Neural cell (in vitro differentiated cells): ENCODE measurements around the gene TRMT6. TPM values are rescaled to one million over a fixed set of nuclear protein-coding genes. Genes with fewer than 3 reads are reported as not detected.

Source experiments
- H2AFZ ChIP-seq: fragments of 200-600, 300-800 bp; sonication (generic), shearing (Covaris generic); 2 replicates; pipeline ENCODE4 v1.6.0; 2014; ENCODE audit warnings: low read depth, mild to moderate bottlenecking, antibody characterized with exemption, low read length, moderate library complexity
- H3F3A ChIP-seq: fragments of 200-600 bp; shearing (Covaris generic); 2 replicates; pipeline ENCODE4 v1.6.1; 2016; ENCODE audit warnings: mild to moderate bottlenecking, moderate library complexity, mixed read lengths, antibody characterized with exemption, low read length; ENCODE audit not compliant: insufficient read depth, poor library complexity, severe bottlenecking
- H3K27ac ChIP-seq: fragments of 200-600, 300-800 bp; sonication (generic), shearing (Covaris generic); 2 replicates; pipeline ENCODE4 v1.5.1; 2014; ENCODE audit warnings: mild to moderate bottlenecking, low read length, moderate library complexity
- H3K27me3 ChIP-seq: fragments of 300-800, 200-600 bp; sonication (generic), shearing (Covaris generic); 2 replicates; pipeline ENCODE4 v1.6.0; 2014; ENCODE audit warnings: mild to moderate bottlenecking, low read depth, low read length, moderate library complexity; ENCODE audit not compliant: insufficient read depth
- H3K36me3 ChIP-seq: fragments of 300-800, 200-600 bp; sonication (generic), shearing (Covaris generic); 2 replicates; pipeline ENCODE4 v1.5.1; 2014; ENCODE audit warnings: mild to moderate bottlenecking, antibody characterized with exemption, low read length, moderate library complexity; ENCODE audit not compliant: insufficient read depth
- H3K4me2 ChIP-seq: fragments of 300-800, 200-600 bp; sonication (generic), shearing (Covaris generic); 2 replicates; pipeline ENCODE4 v1.6.0; 2014; ENCODE audit warnings: mild to moderate bottlenecking, low read length
- H3K4me3 ChIP-seq: fragments of 300-800, 200-600 bp; sonication (generic), shearing (Covaris generic); 2 replicates; pipeline ENCODE4 v1.5.1; 2014; ENCODE audit warnings: mild to moderate bottlenecking, low read length, moderate library complexity
- H3K79me2 ChIP-seq: fragments of 200-600 bp; shearing (Covaris generic); replicated peaks from 2 replicates; pipeline ENCODE4 v1.6.0; 2014; ENCODE audit warnings: mild to moderate bottlenecking, low read length, moderate library complexity; ENCODE audit not compliant: insufficient read depth
- H3K9ac ChIP-seq: fragments of 300-800, 200-600 bp; sonication (generic), shearing (Covaris generic); 2 replicates; pipeline ENCODE4 v1.6.1; 2016; ENCODE audit warnings: mild to moderate bottlenecking, low read length, mixed read lengths
- H3K9me2 ChIP-seq: fragments of 200-600 bp; shearing (Covaris generic); 2 replicates; pipeline ENCODE4 v1.6.1; 2016; ENCODE audit warnings: mild to moderate bottlenecking, low read length, mixed read lengths; ENCODE audit not compliant: insufficient read depth
- H3K9me3 ChIP-seq: fragments of 200-600, 300-800 bp; sonication (generic), shearing (Covaris generic); 2 replicates; pipeline ENCODE4 v1.6.1; 2016; ENCODE audit warnings: mild to moderate bottlenecking, mixed run types, low read length, moderate library complexity, mixed read lengths
- H4K20me1 ChIP-seq: fragments of 200-600 bp; shearing (Covaris generic); 2 replicates; pipeline ENCODE4 v1.6.1; 2016; ENCODE audit warnings: mild to moderate bottlenecking, mixed run types; ENCODE audit not compliant: insufficient read depth
- CTCF ChIP-seq: fragments of 450-650 bp; IDR thresholded peaks from 2 replicates; pipeline ENCODE4 v1.5.1; 2014; ENCODE audit warnings: antibody characterized with exemption, mild to moderate bottlenecking, moderate library complexity; ENCODE audit not compliant: poor library complexity, severe bottlenecking
- EP300 ChIP-seq: fragments of 450-650 bp; conservative IDR thresholded peaks from 2 replicates; pipeline ENCODE4 v1.6.1; 2014; ENCODE audit warnings: antibody characterized with exemption, mild to moderate bottlenecking, moderate library complexity; ENCODE audit not compliant: poor library complexity, severe bottlenecking
- EZH2 ChIP-seq: fragments of 200-600, 300-800 bp; shearing (Covaris generic), sonication (generic); IDR thresholded peaks from 2 replicates; pipeline ENCODE4 v1.6.1; 2014; ENCODE audit warnings: antibody characterized with exemption, low read length, borderline replicate concordance, mild to moderate bottlenecking; ENCODE audit not compliant: insufficient read depth, poor library complexity, severe bottlenecking
- MXI1 ChIP-seq: fragments of 450-650 bp; conservative IDR thresholded peaks from 2 replicates; pipeline ENCODE4 v1.6.1; 2014; ENCODE audit warnings: antibody characterized with exemption, mild to moderate bottlenecking; ENCODE audit not compliant: poor library complexity, severe bottlenecking
- POLR2AphosphoS5 ChIP-seq: IDR thresholded peaks from 2 replicates; pipeline ENCODE4 v1.6.1; 2012
- RAD21 ChIP-seq: fragments of 450-650 bp; conservative IDR thresholded peaks from 2 replicates; pipeline ENCODE4 v1.6.1; 2014; ENCODE audit warnings: antibody characterized with exemption, mild to moderate bottlenecking, moderate library complexity
- REST ChIP-seq: IDR thresholded peaks from 2 replicates; pipeline ENCODE4 v1.6.1; 2012; ENCODE audit warnings: borderline replicate concordance
- SMC3 ChIP-seq: fragments of 450-650 bp; conservative IDR thresholded peaks from 2 replicates; pipeline ENCODE4 v1.6.1; 2014; ENCODE audit warnings: antibody characterized with exemption, mild to moderate bottlenecking, moderate library complexity; ENCODE audit not compliant: poor library complexity
- TAF1 ChIP-seq: IDR thresholded peaks from 2 replicates; pipeline ENCODE4 v1.6.1; 2012; ENCODE audit warnings: low read depth
- polyA plus RNA-seq: library from polyadenylated mRNA; depleted of rRNA; stranded (reverse); fragments of >200 nt; gene quantifications from 2 replicates; pipeline ENCODE4 v1.2.3, GENCODE V29; 2014

The TRMT6 gene
- polyA plus RNA-seq, 1 donor from 2014 or later, result 19.1 TPM

DNA sequence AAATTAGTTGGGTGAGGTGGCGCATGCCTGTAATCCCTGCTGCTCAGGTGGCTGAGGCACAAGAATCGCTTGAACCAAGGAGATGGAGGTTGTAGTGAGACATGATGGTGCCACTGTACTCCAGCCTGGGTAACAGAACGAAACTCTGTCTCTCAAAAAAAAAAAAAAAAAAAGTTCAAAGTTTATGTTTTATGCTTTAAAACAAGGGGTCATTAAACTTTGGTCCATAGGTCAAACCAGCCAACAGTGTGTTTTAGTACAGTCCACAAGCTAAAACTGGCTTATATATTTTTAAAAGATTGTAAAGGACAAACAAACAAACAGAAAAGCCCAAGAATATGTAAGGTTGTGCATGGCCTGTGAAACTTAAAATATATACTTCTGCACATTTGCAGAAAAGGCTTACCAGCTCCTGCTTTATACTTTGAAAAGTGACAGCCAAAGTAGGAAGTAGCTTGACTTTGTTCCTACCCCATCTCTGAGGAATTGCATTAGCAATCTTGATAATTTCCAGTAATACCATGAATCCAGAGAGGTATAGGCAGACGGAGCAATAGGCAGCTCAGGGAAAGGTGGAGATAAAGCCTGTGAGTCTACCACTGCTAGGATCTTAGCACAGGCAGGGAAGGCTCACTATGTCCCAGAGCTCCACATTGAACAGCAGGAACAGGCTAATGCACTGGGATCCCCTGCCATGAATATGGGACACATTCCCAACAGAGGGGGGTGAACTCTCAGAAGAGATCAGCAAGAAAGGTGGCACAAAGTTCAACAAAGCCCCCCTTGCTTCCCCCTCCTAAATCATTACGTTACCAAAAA lies 30.6 kb upstream of the TRMT6 start:
- Histone ChIP-seq H3K36me3 (no peaks in the 10 kb centered on the region), H3K27me3 (no peaks in the 10 kb centered on the region), H2AFZ (no peak overlapping the region), H3K9me2 (no peaks in the 10 kb centered on the region), H3K4me3 (no peak overlapping the region), H3K79me2 (no peaks in the 10 kb centered on the region), H3K27ac (no peak overlapping the region), H3F3A (no peaks in the 10 kb centered on the region), H3K9me3 (no peaks in the 10 kb centered on the region), H4K20me1 (no peaks in the 10 kb centered on the region), H3K4me2 (no peak overlapping the region), H3K9ac (no peak overlapping the region)
- TF ChIP-seq SMC3 (no peak), REST (no peak), EP300 (no peak), TAF1 (no peak), CTCF (no peak), MXI1 (no peak), POLR2AphosphoS5 (no peak), RAD21 (no peak), EZH2 (no peak)

DNA sequence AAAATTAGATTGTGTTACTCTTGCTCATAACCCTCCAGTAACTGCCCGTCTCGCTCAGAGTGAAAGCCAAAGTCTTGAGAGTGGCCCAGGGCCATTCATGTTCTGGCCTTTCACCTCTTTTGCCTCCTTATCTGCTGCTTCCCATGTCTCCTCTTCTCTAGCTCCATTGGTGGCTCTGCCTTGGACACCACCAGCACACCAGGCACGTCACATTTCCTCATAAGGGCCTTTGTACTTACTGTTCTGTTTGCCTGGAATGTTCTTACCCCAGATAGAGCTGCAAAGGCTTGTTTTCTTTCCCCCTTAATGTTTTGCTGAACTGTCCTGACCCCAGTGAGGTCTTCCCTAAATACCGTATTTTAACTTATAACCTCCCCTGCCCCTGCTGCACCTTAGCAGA lies 29.5 kb upstream of the TRMT6 start:
- H3K4me3 ChIP-seq, result no peak overlapping the region
- H3F3A ChIP-seq, result no peaks in the 10 kb centered on the region
- H3K79me2 ChIP-seq, result no peaks in the 10 kb centered on the region
- no peaks in the 10 kb centered on the region for H3K9me3 ChIP-seq
- H2AFZ ChIP-seq, result no peak overlapping the region
- no peaks in the 10 kb centered on the region for H3K36me3 ChIP-seq
- TF ChIP-seq REST, result no peak
- TF ChIP-seq POLR2AphosphoS5, result no peak
- no peak for TF ChIP-seq SMC3
- TF ChIP-seq EZH2, result no peak
- TF ChIP-seq TAF1, result no peak
- TF ChIP-seq EP300, result no peak
- no peak for TF ChIP-seq CTCF
- no peak for TF ChIP-seq RAD21
- TF ChIP-seq MXI1, result no peak
- no peaks in the 10 kb centered on the region for H3K9me2 ChIP-seq
- no peaks in the 10 kb centered on the region for H4K20me1 ChIP-seq
- no peak overlapping the region for H3K27ac ChIP-seq
- no peaks in the 10 kb centered on the region for H3K27me3 ChIP-seq
- H3K9ac ChIP-seq, result no peak overlapping the region
- H3K4me2 ChIP-seq, result no peak overlapping the region
